Measurements from ENCODE around the gene CORO2A.

- TF ChIP-seq ZBTB21 (CRISPR knock-in tag; IDR thresholded peaks at IDR 0.05; ENCODE audit: borderline replicate concordance) (no peak), CTCF (IDR thresholded peaks at IDR 0.05) (no peak), SP1 (CRISPR knock-in tag; conservative IDR thresholded peaks at IDR 0.05) (no peak), PRDM15 (CRISPR knock-in tag; IDR thresholded peaks at IDR 0.05) (no peak)
These were observed 90.6 kb downstream of the CORO2A start for GRCh38 chr9:98101868-98102273.
